ENCODE data around the gene RPL10A.
"Not testable (repeated sequence)": the region's sequence is repeated elsewhere in the genome, so short reads cannot be mapped to it uniquely, and the experiment has no call there.

The RPL10A gene

DNA sequence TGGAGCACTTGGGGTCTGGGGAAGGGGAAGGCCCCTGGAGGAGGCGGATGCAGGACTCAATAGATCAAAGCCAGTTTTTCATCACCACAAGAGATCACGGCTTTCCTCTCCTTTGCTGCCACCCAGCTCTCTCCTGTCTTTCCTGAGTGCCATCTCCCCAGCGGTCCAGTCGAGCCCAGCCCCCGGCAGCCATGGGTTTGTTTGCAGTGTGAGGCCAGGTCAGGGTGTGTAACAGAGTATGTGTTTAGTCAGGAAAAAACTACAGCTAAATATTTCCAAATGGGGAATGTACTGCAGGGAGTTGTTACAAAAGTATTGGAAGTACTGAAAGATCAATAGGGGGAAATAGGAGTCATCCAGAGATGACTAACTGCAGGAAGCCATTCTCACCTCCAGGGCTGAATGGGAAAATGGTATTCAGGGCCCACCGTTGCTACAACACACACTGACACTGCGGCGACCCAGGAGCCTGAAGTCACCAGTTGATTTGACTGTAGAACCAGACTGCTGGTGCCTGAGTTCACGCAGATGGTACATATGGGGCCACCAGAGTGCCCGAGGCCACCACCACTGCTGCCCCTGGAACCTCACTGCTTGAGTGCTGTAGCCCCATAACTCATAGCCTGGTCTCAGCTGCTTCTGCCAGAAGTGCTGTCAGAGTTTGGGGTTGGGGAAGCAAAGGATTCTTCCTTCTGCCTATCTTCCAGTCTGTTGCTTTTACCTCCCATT, 39.6 kb upstream of the RPL10A start:
- TF ChIP-seq, protein P1, sequence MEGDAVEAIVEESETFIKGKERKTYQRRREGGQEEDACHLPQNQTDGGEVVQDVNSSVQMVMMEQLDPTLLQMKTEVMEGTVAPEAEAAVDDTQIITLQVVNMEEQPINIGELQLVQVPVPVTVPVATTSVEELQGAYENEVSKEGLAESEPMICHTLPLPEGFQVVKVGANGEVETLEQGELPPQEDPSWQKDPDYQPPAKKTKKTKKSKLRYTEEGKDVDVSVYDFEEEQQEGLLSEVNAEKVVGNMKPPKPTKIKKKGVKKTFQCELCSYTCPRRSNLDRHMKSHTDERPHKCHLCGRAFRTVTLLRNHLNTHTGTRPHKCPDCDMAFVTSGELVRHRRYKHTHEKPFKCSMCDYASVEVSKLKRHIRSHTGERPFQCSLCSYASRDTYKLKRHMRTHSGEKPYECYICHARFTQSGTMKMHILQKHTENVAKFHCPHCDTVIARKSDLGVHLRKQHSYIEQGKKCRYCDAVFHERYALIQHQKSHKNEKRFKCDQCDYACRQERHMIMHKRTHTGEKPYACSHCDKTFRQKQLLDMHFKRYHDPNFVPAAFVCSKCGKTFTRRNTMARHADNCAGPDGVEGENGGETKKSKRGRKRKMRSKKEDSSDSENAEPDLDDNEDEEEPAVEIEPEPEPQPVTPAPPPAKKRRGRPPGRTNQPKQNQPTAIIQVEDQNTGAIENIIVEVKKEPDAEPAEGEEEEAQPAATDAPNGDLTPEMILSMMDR (conservative IDR thresholded peaks at IDR 0.05; ENCODE audit: low read depth, low read length), result no peak
- DNase-seq (ENCODE audit: low read depth), result no peak
- H3K4me3 ChIP-seq (ENCODE audit: low read length), result no peak overlapping the region

DNA sequence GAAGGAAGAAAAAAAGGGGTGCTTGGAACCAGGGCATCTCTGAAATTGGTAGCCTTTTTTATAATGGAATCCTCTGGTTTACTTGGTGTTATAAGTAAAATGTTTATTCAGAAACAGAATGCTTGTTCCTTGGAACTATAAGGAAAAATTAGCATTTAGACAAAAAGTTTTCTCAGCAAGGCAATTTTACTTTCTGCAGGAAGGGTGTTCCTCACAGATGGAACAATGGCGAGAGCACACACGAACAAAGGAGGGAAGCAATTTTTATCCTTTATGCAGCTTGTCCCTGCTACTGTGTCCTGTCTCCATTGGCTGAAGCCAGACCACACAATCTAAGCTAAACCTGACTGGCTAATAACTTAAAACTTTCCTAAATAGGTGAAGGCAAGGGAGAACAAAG, 38.7 kb upstream of the RPL10A start:
- DNase-seq (ENCODE audit: low read depth), result no peak
- TF ChIP-seq, protein P1 (conservative IDR thresholded peaks at IDR 0.05; ENCODE audit: low read depth, low read length), result no peak
- H3K4me3 ChIP-seq (ENCODE audit: low read length), result no peak overlapping the region

DNA sequence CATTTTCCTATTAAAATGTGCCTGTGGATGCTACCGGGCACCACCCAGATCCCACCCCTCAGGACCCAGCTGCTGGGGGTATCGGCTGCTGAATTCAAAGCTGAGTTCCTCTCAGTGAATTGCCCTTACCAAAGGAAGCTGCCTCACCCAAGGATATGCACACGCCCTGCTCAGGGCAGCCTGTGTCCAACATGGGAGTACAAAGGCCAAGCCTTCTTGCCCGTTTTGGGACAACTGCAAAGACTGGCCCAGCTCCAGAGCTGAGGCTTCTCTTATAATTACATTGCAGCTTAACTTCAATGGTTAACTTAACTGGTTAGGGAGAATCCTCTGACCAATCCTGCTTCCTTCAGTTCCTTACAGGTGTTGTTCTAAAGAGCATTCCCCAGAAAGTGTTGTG, 35.9 kb upstream of the RPL10A start:
- H3K4me3 ChIP-seq (ENCODE audit: low read length), result no peak overlapping the region
- DNase-seq (ENCODE audit: low read depth), result no peak
- TF ChIP-seq, protein P1 (conservative IDR thresholded peaks at IDR 0.05; ENCODE audit: low read depth, low read length), result no peak

DNA sequence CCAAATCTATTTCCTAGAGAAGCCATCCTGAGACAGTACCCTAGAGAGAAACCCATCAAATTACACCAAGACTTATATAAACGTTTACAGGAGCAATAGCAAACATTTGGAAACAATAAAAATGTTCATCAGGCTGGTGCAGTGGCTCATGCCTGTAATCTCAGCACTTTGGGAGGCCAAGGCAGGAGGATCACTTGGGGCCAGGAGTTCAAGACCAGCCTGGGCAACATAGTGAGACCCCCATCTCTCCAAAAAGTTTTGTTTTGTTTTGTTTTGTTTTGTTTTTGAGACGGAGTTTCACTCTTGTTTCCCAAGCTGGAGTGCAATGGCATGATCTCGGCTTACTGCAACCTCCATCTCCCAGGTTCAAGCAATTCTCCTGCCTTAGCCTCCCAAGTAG, 35.5 kb upstream of the RPL10A start:
- not testable (repeated sequence) for H3K4me3 ChIP-seq (ENCODE audit: low read length); DNase-seq (ENCODE audit: low read depth)

DNA sequence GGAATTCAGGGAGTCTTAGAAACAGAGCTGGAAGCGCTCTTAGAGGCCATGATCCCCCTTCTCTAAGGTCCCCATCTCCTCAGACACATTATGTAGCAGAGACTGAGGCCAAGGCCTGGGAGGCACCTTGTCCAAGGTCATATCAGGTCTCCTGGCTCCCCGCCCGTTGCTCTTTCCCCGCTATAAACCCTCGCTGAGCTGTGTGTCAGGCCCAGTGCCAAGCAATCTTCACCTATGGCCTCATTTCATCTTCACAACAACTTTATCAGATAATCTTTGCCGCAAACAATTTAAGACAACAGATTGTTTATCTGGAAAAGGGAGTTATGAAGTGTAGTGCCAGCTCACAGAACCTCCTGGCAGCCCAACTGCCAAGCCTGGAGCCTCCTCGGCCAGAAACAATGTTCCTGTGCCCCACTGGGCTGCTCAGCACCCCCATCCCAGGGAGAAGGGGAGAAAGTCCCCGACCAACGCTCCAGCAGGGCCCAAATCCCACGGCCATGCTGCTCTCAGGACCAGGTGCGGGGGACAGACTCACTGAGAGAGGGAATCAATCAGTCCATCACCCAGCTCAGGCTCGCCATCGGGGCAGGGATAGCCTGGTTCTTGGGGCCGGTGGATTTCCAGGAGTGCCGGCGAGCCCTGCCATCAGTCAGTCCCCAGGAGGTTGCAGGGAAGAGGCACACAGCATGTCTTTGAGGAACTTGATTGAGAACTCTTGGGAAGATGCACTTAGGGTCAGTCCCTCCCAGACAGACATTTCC, 32.9 kb upstream of the RPL10A start:
- TF ChIP-seq, protein P1 (conservative IDR thresholded peaks at IDR 0.05; ENCODE audit: low read depth, low read length), result no peak
- no peak for DNase-seq (ENCODE audit: low read depth)
- H3K4me3 ChIP-seq (ENCODE audit: low read length), result no peak overlapping the region

DNA sequence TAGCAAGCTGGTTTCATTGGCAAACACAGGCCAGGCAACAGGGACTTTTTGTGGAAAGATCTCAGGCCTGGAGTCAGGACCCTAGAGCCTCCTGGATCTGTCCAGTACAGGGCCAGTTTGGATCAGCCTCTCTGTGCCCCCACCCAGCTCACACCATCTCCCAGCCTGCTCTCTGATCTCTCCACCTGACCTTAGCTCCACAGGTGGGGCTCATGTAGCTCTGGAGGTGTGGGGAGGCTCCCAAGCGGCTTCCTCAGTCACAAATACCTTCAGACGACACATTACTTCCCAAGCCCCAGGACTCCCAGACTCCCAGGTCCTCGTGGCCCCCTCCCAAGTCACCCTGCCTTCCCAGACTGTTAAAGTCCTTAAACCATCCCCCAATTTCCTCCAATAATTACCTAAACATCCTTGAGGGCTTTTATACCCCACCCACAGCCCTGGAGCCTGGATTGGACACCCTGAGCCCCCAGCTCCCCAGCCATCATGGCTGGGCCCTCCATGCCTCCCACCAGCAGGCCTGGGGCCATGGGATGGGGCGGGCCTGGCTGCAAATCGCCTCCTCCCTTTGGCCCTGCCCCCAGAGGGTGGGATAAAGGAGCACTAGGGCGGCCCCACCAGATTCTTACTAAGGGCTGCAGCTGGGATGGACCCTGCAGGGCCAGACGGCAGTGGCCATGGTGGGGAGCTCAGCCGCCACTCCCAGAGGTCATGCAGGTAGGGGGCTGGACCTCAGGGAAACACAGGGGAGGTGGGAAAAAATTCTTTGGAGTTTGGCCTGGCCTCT, 31.9 kb upstream of the RPL10A start:
- TF ChIP-seq, protein P1 (conservative IDR thresholded peaks at IDR 0.05; ENCODE audit: low read depth, low read length), result no peak
- H3K4me3 ChIP-seq (ENCODE audit: low read length), result no peak overlapping the region
- DNase-seq (ENCODE audit: low read depth), result no peak

DNA sequence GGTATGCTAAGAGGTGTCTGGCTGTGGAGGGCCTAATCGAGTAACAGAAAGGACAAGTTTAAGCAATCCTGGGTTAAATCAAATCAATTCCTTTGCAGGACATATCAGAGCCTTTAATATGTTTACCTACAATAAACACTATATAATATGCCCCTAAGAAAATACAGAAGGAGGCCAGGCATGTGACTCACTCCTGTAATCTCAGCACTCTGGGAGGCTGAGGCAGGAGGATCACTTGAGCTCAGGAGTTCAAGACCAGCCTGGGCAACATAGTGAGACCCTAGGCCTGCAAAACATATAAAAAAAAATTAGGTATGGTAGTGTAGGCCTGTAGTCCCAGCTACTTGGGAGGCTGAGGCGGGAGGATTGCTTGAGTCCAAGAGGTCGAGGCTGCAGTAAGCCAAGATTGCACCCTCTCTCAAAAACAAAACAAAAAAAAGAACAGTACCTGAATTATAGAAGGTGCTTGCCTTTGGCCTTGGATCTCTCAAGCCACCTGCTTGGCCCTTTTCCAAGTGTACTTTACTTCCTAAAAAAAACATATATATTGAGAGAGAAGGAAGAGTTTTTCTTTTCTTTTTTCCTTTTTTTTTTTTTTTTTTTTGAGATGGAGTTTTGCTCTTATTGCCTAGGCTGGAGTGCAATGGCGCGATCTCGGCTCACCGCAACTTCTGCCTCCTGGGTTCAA, 29.7 kb upstream of the RPL10A start:
- not testable (repeated sequence) for DNase-seq (ENCODE audit: low read depth); H3K4me3 ChIP-seq (ENCODE audit: low read length)

Measured in retinal pigment epithelial cell (primary cell).